Panc1 (cell line): ENCODE results near the gene LAMB2. TPM values are rescaled to one million over a fixed set of nuclear protein-coding genes. Genes with fewer than 3 reads are reported as not detected.

Experiments used
- ATAC-seq: fragments of 200-7000 bp; cut with Tn5 transposase; 2 replicates; pipeline ENCODE4 v1.9.1; 2020; ENCODE audit warnings: mild to moderate bottlenecking, moderate library complexity
- BruUV-seq: library from RNA; stranded (reverse); fragments of 400-500 nt; replicated peaks from 2 replicates; lab custom pipeline; 2021; lab: Mats Ljungman, UMichigan
- CTCF ChIA-PET: fragments of 300-600 bp; sonication (Branson Sonifier 250); formaldehyde crosslinking; loops from one replicate; lab custom pipeline; 2022; ENCODE audit warnings: antibody characterized with exemption; lab: Charles Lee
- POLR2A ChIA-PET: fragments of 300-600 bp; sonication (Branson Sonifier 250); formaldehyde crosslinking; loops from one replicate; lab custom pipeline; 2022; ENCODE audit warnings: antibody characterized with exemption; lab: Charles Lee
- DNase-seq: peaks from one replicate; pipeline ENCODE4 v3.0.0-alpha.2; 2010; ENCODE audit warnings: low read depth, low spot score
- H3K27ac ChIP-seq: 2 replicates; pipeline ENCODE4 v1.5.1; 2011; ENCODE audit warnings: mild to moderate bottlenecking, low read length, inconsistent platforms
- H3K27me3 ChIP-seq: fragments of 200-500 bp; sonication (Bioruptor generic); 2 replicates; pipeline ENCODE4 v1.6.0; 2014; ENCODE audit warnings: low read length, inconsistent platforms; ENCODE audit not compliant: control insufficient read depth, insufficient read depth
- H3K36me3 ChIP-seq: fragments of 200-500 bp; sonication (Bioruptor generic); 2 replicates; pipeline ENCODE4 v1.5.1; 2014; ENCODE audit warnings: inconsistent platforms, mild to moderate bottlenecking, low read length, moderate library complexity; ENCODE audit not compliant: control insufficient read depth, insufficient read depth
- H3K4me1 ChIP-seq: 2 replicates; pipeline ENCODE4 v1.5.1; 2011; ENCODE audit warnings: inconsistent platforms, mild to moderate bottlenecking, low read length, moderate library complexity; ENCODE audit not compliant: control insufficient read depth, insufficient read depth
- H3K4me3 ChIP-seq, 2 experiments: 2 replicates each; pipeline ENCODE4 v1.5.1; 2011 to 2012; ENCODE audit warnings: low read depth in 2 of 2, low read length in 2 of 2, mild to moderate bottlenecking in 2 of 2, inconsistent platforms in 1 of 2, moderate library complexity in 1 of 2
- H3K9me3 ChIP-seq: fragments of 200-500 bp; sonication (Bioruptor generic); 2 replicates; pipeline ENCODE4 v1.5.1; 2014; ENCODE audit warnings: low read depth, mild to moderate bottlenecking, inconsistent platforms, low read length, moderate library complexity; ENCODE audit not compliant: control insufficient read depth, insufficient read depth
- CTCF ChIP-seq: fragments of 450-650 bp; IDR thresholded peaks from 2 replicates; pipeline ENCODE4 v1.5.1; 2017; ENCODE audit warnings: mild to moderate bottlenecking
- POLR2AphosphoS5 ChIP-seq: IDR thresholded peaks from 2 replicates; pipeline ENCODE4 v1.6.1; 2012; ENCODE audit warnings: mild to moderate bottlenecking, low read depth, low read length, moderate library complexity
- REST ChIP-seq, 2 experiments: IDR thresholded peaks; 2 replicates each; pipeline ENCODE4 v1.6.1; 2011 to 2012; ENCODE audit warnings: low read depth in 2 of 2, control low read depth in 1 of 2, low read length in 1 of 2, mild to moderate bottlenecking in 1 of 2, moderate library complexity in 1 of 2; ENCODE audit not compliant: insufficient read depth in 1 of 2
- SIN3A ChIP-seq: IDR thresholded peaks from 2 replicates; pipeline ENCODE4 v1.6.1; 2012; ENCODE audit warnings: low read depth, mild to moderate bottlenecking, low read length, moderate library complexity, borderline replicate concordance; ENCODE audit not compliant: insufficient read depth
- TCF7L2 ChIP-seq: IDR thresholded peaks from 2 replicates; pipeline ENCODE4 v1.6.1; 2011; ENCODE audit warnings: mild to moderate bottlenecking, low read depth, low read length, inconsistent platforms
- in situ Hi-C: cut with HindIII; loops from 2 replicates; pipeline ENCODE4 v1.10.0; 2016; ENCODE audit warnings: low sequenced_read_pairs, low pct_unique_long_range_greater_than_20kb
- intact Hi-C: fragments of 100-400 bp; cut with micrococcal nuclease; formaldehyde crosslinking; loops from one replicate; pipeline ENCODE4 v1.10.0; 2022; ENCODE audit not compliant: unreplicated experiment
- total RNA-seq: library from RNA; stranded (reverse); gene quantifications from one replicate; pipeline ENCODE4 v1.2.1, GENCODE V29; 2021; ENCODE audit not compliant: unreplicated experiment

The LAMB2 gene
- total RNA-seq, 1 experiment from 2014 or later, result 189 TPM

- H3K27me3 ChIP-seq, result no peaks in the 10 kb centered on the region
- peaks cover 4% of the 10 kb centered on the region; the same call in 1 of the 2 replicates for H3K36me3 ChIP-seq
- H3K9me3 ChIP-seq, result no peaks in the 10 kb centered on the region
- no peaks in the 10 kb centered on the region for H3K4me1 ChIP-seq
- no peak overlapping the region for H3K27ac ChIP-seq
- BruUV-seq, result no TSS peak
- in situ Hi-C loops, result no loop called here
- no peak for DNase-seq
- ChIA-PET CTCF (no interaction called here), POLR2A (no interaction called here)
- no peak for ATAC-seq
- H3K4me3 ChIP-seq, result no peak overlapping the region
- intact Hi-C loops, result no loop called here
- no peak for TF ChIP-seq REST (IDR thresholded peaks at IDR 0.05; ENCODE audit: insufficient read depth in 1 of 2, low read depth in 2 of 2, low read length in 1 of 2)
- no peak for TF ChIP-seq TCF7L2
- no peak for TF ChIP-seq SIN3A
- no peak for TF ChIP-seq POLR2AphosphoS5
- no peak for TF ChIP-seq CTCF
These were observed 51.4 kb downstream of the LAMB2 start for GRCh38 chr3:49081429-49081828.

GRCh38 chr3:49079270-49079669, 53.6 kb downstream of the LAMB2 start:
- TF ChIP-seq SIN3A (no peak), REST (IDR thresholded peaks at IDR 0.05; ENCODE audit: insufficient read depth in 1 of 2, low read depth in 2 of 2, low read length in 1 of 2) (no peak), POLR2AphosphoS5 (no peak), CTCF (no peak), TCF7L2 (no peak)
- Histone ChIP-seq H3K27me3 (no peaks in the 10 kb centered on the region), H3K36me3 (peaks cover 11% of the 10 kb centered on the region), H3K9me3 (no peaks in the 10 kb centered on the region), H3K4me3 (no peak overlapping the region), H3K27ac (no peak overlapping the region), H3K4me1 (no peaks in the 10 kb centered on the region)
- ChIA-PET POLR2A (no interaction called here), CTCF (no interaction called here)
- in situ Hi-C loops, result no loop called here
- intact Hi-C loops, result no loop called here
- no peak for ATAC-seq
- BruUV-seq, result no TSS peak
- DNase-seq, result no peak
